Measurements from ENCODE around the gene PDCD2L. TPM values are rescaled to one million over a fixed set of nuclear protein-coding genes. Genes with fewer than 3 reads are reported as not detected.
A peak's percentile ranks its signal among the peaks of the same experiment; 100 is the strongest.
"Not testable (repeated sequence)": the region's sequence is repeated elsewhere in the genome, so short reads cannot be mapped to it uniquely, and the experiment has no call there.

PDCD2L gene
- total RNA-seq, 5 donors from 2014 or later (not counting 1 experiment from before 2014, with no cell fraction given) = 9.4 to 14.8 (median 14.2) TPM

DNA sequence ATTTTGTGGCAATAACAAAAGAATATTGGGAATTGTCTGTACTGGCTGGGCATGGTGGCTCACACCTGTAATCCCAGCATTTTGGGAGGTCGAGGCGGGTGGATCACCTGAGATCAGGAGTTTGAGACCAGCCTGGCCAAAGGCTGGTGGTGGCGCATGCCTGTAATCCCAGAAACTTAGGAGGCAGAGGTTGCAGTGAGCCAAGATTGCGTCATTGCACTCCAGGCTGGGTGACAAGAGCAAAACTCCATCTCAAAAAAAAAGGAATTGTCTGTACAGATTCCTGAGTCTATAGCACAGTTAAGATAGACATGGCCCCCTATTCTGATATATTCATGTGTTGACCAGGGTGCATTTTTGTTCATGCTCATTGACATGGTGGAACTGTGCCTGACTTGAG lies 60.6 kb downstream of the PDCD2L start:
- 92% methylated on average over 2 of the region's 4 CpGs for WGBS (ENCODE audit: insufficient coverage)
- POLR2A ChIA-PET; CTCF ChIA-PET; ATAC-seq (replicated peaks in 1 of 4); H3K27me3 Mint-ChIP-seq; H3K27ac Mint-ChIP-seq; H3K4me1 ChIP-seq (ENCODE audit: control insufficient read depth in 1 of 2, extremely low read depth in 1 of 2, insufficient read depth in 2 of 2, low read length in 2 of 2); H3K4me3 Mint-ChIP-seq; H3K27me3 ChIP-seq (replicated peaks in 1 of 2; ENCODE audit: control insufficient read depth in 2 of 2, extremely low read depth in 1 of 2, insufficient read depth in 2 of 2, low read length in 1 of 2); H3K9me3 ChIP-seq; H3K27ac ChIP-seq (ENCODE audit: low read length); H3K9me3 Mint-ChIP-seq; DNase-seq; H3K4me3 ChIP-seq (ENCODE audit: control insufficient read depth in 1 of 2, extremely low read depth in 1 of 2, low read length in 1 of 2): not testable (repeated sequence)
- peaks cover 7 to 93% of the 10 kb centered on the region in 2 donors for H3K36me3 ChIP-seq (ENCODE audit: control insufficient read depth in 2 of 2, extremely low read depth in 1 of 2, insufficient read depth in 1 of 2, low read length in 1 of 2)
- Mint-ChIP-seq H3K36me3 (peaks cover 66% of the 10 kb centered on the region), H3K4me1 (peaks cover 2 to 12% (median 2%) of the 10 kb centered on the region in 3 donors)

DNA sequence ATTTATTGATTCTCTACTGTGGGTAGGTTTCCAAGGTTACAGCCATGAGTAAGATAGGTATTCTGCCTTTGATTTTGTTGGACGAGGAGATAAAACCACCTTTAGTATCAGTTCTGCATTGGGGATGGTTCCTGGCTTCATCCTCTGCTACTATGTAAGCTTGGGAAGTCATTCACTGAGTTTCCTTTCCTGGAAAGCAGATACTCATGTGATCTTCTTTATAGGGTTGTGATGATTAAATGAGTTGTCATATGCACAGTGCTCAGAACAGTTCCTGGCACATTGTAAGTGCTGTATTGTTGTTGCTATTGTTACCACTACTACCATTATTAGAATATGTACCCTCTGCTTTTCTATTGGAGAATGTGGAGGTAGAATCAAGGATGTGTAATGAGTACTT lies 64.2 kb downstream of the PDCD2L start:
- POLR2A ChIA-PET = no interaction called here
- no peaks in the 10 kb centered on the region for H3K27me3 Mint-ChIP-seq
- Histone ChIP-seq H3K4me3 (ENCODE audit: control insufficient read depth in 1 of 2, extremely low read depth in 1 of 2, low read length in 1 of 2) (no peak overlapping the region), H3K4me1 (ENCODE audit: control insufficient read depth in 1 of 2, extremely low read depth in 1 of 2, insufficient read depth in 2 of 2, low read length in 2 of 2) (no peaks in the 10 kb centered on the region), H3K27me3 (replicated peaks in 1 of 2; ENCODE audit: control insufficient read depth in 2 of 2, extremely low read depth in 1 of 2, insufficient read depth in 2 of 2, low read length in 1 of 2) (no peaks in the 10 kb centered on the region), H3K36me3 (ENCODE audit: control insufficient read depth in 2 of 2, extremely low read depth in 1 of 2, insufficient read depth in 1 of 2, low read length in 1 of 2) (peaks cover 3 to 89% of the 10 kb centered on the region in 2 donors), H3K9me3 (no peaks in the 10 kb centered on the region), H3K27ac (ENCODE audit: low read length) (no peak overlapping the region)
- no peak overlapping the region for H3K4me3 Mint-ChIP-seq
- no peaks in the 10 kb centered on the region for H3K9me3 Mint-ChIP-seq
- 67% methylated on average over 1 of the region's 1 CpG for WGBS (ENCODE audit: insufficient coverage)
- peaks cover 0 to 5% (median 0%) of the 10 kb centered on the region in 3 donors for H3K4me1 Mint-ChIP-seq
- DNase-seq = no peak
- peaks cover 53% of the 10 kb centered on the region for H3K36me3 Mint-ChIP-seq
- no peak for ATAC-seq (replicated peaks in 1 of 4)
- no peak overlapping the region for H3K27ac Mint-ChIP-seq
- CTCF ChIA-PET = no interaction called here

DNA sequence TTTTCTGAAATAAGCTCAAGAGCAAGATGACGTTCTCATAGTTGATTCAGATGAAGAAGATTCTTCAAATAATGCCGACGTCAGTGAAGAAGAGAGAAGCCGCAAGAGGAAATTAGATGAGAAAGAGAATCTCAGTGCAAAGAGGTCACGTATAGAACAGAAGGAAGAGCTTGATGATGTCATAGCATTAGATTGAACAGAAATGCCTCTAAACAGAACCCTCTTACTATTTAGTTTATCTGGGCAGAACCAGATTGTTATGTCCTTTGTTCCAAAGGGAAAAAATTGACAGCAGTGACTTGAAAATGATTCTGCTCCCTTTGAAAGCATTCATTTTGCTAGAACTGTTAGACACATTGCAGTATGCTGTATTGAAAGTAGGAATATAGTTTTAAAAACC lies 64.8 kb downstream of the PDCD2L start:
- CTCF ChIA-PET = not testable (repeated sequence)

DNA sequence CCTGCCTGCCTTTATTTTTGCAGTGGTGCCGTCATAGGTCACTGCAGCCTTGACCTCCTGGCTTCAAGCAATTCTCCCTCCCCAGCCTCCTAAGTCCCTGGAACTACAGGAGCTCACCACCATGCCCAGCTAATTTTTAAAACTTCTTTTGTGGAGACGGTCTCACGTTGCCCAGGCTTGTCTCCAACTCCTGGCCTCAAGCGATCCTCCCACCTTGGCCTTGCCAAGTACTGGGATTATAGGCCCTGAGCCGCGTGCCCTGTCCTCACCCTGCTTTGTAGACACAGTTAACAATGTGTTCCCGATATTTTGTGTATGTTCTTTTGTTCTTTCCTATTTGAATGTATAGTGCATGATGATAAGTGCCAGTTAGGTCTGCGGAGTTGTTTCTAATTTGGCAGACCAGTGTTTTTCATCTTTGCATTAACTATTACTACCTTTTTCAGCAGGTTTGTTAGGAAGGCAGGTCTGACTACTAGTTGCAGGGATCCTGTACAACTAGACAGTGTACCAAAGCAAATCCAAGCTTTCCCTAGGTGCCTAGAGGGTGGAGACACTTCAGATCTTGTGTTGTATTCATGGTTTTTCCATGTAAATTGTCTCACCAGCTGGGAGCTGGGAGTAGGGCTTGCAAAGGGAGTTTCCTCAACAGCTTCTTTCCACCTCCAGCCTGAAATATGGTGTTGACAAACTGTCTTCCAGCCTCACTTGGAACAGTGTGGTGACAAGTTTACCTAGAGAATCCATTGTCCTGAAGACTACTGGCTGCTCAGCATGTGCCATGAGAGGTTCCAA lies 67.9 kb downstream of the PDCD2L start:
- H3K4me3 ChIP-seq (ENCODE audit: control insufficient read depth in 1 of 2, extremely low read depth in 1 of 2, low read length in 1 of 2) = no peak overlapping the region
- ChIA-PET CTCF (no interaction called here), POLR2A (interaction anchor here in 1 of 2 donors (0.6 kb wide), 1 partner anchor 51 kb away, joined by 3 read pairs; no protein-coding TSS in a partner anchor)
- 97% methylated on average over 6 of the region's 8 CpGs for WGBS (ENCODE audit: insufficient coverage)
- no peak for ATAC-seq (replicated peaks in 1 of 4)
- Mint-ChIP-seq H3K4me3 (no peak overlapping the region), H3K27ac (peak overlapping the region in 1 of 2 donors; percentile 12), H3K36me3 (peaks cover 38% of the 10 kb centered on the region), H3K27me3 (peaks cover 0 to 2% of the 10 kb centered on the region in 2 donors), H3K4me1 (peaks cover 5 to 6% (median 5%) of the 10 kb centered on the region in 3 donors), H3K9me3 (no peaks in the 10 kb centered on the region)
- no peaks in the 10 kb centered on the region for H3K9me3 ChIP-seq
- H3K27me3 ChIP-seq (replicated peaks in 1 of 2; ENCODE audit: control insufficient read depth in 2 of 2, extremely low read depth in 1 of 2, insufficient read depth in 2 of 2, low read length in 1 of 2) = no peaks in the 10 kb centered on the region
- no peak for DNase-seq
- no peak overlapping the region for H3K27ac ChIP-seq (ENCODE audit: low read length)
- no peaks in the 10 kb centered on the region for H3K4me1 ChIP-seq (ENCODE audit: control insufficient read depth in 1 of 2, extremely low read depth in 1 of 2, insufficient read depth in 2 of 2, low read length in 2 of 2)
- peaks cover 0 to 54% of the 10 kb centered on the region in 2 donors for H3K36me3 ChIP-seq (ENCODE audit: control insufficient read depth in 2 of 2, extremely low read depth in 1 of 2, insufficient read depth in 1 of 2, low read length in 1 of 2)

More for the DNA sequence above, 64.8 kb downstream of the PDCD2L start:
- POLR2A ChIA-PET = interaction anchor here in 1 of 2 donors (0.6 kb wide), 1 partner anchor 212 kb away, joined by 11 read pairs; no protein-coding TSS in a partner anchor
- H3K4me3 ChIP-seq (ENCODE audit: control insufficient read depth in 1 of 2, extremely low read depth in 1 of 2, low read length in 1 of 2); H3K4me1 Mint-ChIP-seq; H3K27ac Mint-ChIP-seq; DNase-seq; H3K27me3 ChIP-seq (replicated peaks in 1 of 2; ENCODE audit: control insufficient read depth in 2 of 2, extremely low read depth in 1 of 2, insufficient read depth in 2 of 2, low read length in 1 of 2); H3K27me3 Mint-ChIP-seq; H3K9me3 ChIP-seq; ATAC-seq (replicated peaks in 1 of 4); H3K4me1 ChIP-seq (ENCODE audit: control insufficient read depth in 1 of 2, extremely low read depth in 1 of 2, insufficient read depth in 2 of 2, low read length in 2 of 2); H3K4me3 Mint-ChIP-seq; H3K9me3 Mint-ChIP-seq; H3K27ac ChIP-seq (ENCODE audit: low read length): not testable (repeated sequence)
- peaks cover 3 to 84% of the 10 kb centered on the region in 2 donors for H3K36me3 ChIP-seq (ENCODE audit: control insufficient read depth in 2 of 2, extremely low read depth in 1 of 2, insufficient read depth in 1 of 2, low read length in 1 of 2)
- H3K36me3 Mint-ChIP-seq = peaks cover 51% of the 10 kb centered on the region
- WGBS (ENCODE audit: insufficient coverage) = no CpG with 5 or more reads among the region's 5 CpGs

DNA sequence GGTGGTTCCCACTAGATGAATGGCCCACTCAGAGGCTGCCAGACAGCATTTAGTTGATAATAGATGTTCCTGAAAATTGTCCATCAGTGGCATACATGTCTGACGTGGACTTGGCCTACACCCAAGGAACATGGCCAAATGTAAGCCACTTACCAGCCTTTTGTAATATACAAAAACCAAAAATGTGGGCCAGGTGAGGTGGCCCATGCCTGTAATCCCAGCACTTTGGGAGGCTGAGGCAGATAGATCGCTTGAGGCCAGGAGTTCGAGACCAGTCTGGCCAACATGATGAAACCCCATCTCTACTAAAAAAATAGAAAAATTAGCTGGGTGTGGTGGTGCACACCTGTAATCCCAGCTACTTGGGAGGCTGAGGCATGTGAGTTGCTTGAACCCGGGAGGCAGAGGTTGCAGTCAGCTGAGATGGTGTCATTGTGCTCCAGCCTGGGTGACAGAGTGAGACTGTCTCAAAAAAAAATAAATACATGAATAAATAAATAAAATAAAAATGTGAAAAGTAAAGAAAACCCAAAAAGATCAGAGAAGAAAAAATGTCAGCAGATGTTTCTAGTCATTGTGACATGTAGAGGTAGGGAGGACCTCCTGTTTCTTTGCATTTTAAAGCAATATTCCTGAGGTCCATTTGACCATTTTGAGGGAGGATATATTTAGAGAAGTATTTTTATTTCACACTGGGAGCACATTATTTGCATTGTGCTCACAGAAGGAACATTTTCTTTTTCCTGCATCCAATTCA lies 70.2 kb downstream of the PDCD2L start:
- ATAC-seq (replicated peaks in 1 of 4) = no peak
- no peak for DNase-seq
- no peak overlapping the region for H3K4me3 ChIP-seq (ENCODE audit: control insufficient read depth in 1 of 2, extremely low read depth in 1 of 2, low read length in 1 of 2)
- no peaks in the 10 kb centered on the region for H3K9me3 ChIP-seq
- ChIA-PET CTCF (no interaction called here), POLR2A (no interaction called here)
- no peaks in the 10 kb centered on the region for H3K4me1 ChIP-seq (ENCODE audit: control insufficient read depth in 1 of 2, extremely low read depth in 1 of 2, insufficient read depth in 2 of 2, low read length in 2 of 2)
- H3K36me3 ChIP-seq (ENCODE audit: control insufficient read depth in 2 of 2, extremely low read depth in 1 of 2, insufficient read depth in 1 of 2, low read length in 1 of 2) = peaks cover 0 to 34% of the 10 kb centered on the region in 2 donors
- H3K36me3 Mint-ChIP-seq = peaks cover 25% of the 10 kb centered on the region
- WGBS (ENCODE audit: insufficient coverage) = 40% methylated on average over 1 of the region's 4 CpGs
- H3K27me3 Mint-ChIP-seq = peaks cover 6 to 10% of the 10 kb centered on the region in 2 donors
- no peak overlapping the region for H3K4me3 Mint-ChIP-seq
- H3K27me3 ChIP-seq (replicated peaks in 1 of 2; ENCODE audit: control insufficient read depth in 2 of 2, extremely low read depth in 1 of 2, insufficient read depth in 2 of 2, low read length in 1 of 2) = peaks cover 5 to 6% of the 10 kb centered on the region in 2 experiments
- no peak overlapping the region for H3K27ac ChIP-seq (ENCODE audit: low read length)
- H3K4me1 Mint-ChIP-seq = peaks cover 5 to 6% (median 5%) of the 10 kb centered on the region in 3 donors
- no peak overlapping the region for H3K27ac Mint-ChIP-seq
- H3K9me3 Mint-ChIP-seq = no peaks in the 10 kb centered on the region

DNA sequence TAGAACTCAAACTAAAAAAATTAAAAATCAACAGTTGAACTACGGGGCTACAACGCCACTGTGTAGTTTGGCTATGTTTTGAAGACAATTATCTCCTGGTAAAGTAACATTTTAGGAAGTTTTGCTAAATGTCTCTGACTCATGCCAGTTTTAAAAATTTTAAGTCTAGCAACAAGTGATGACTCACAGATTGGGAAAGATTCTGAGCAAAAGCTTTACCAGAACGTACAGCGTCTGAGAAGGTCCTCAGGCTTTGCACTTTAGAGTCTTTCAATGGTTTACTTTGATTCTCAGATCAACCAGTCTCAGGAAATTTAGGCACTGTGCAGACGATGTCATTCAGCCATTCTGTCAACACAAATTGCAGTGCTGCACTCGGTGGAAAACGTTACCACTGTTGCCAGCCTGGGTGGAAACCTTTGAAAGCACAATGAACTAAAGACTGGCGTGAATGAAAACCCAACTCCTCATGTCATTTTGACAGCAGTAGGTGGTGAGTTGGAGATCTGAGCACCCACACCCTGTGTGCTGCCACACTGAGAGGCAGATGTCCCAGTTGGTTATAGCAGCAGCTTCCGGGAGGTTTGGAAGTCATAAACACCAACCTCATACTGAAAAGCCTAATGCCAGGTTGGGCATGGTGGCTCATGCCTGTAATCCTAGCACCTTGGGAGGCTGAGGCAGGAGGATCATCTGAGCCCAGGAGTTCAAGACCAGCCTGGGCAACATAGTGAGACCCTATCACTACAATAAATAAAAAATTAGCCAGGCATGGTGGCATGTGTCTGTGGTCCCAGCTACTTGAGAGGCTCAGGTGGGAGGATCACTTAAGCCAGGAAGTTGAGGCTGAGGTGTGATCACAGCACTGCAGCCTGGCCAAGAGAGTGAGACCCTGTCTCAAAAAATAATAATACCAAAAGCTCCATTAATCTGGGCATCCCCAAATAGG lies 71.1 kb downstream of the PDCD2L start:
- H3K9me3 Mint-ChIP-seq = no peaks in the 10 kb centered on the region
- H3K4me3 ChIP-seq (ENCODE audit: control insufficient read depth in 1 of 2, extremely low read depth in 1 of 2, low read length in 1 of 2) = no peak overlapping the region
- CTCF ChIA-PET = no interaction called here
- no peak overlapping the region for H3K27ac Mint-ChIP-seq
- peaks cover 6 to 16% of the 10 kb centered on the region in 2 donors for H3K27me3 Mint-ChIP-seq
- peaks cover 8 to 11% of the 10 kb centered on the region in 2 experiments for H3K27me3 ChIP-seq (replicated peaks in 1 of 2; ENCODE audit: control insufficient read depth in 2 of 2, extremely low read depth in 1 of 2, insufficient read depth in 2 of 2, low read length in 1 of 2)
- no peaks in the 10 kb centered on the region for H3K4me1 ChIP-seq (ENCODE audit: control insufficient read depth in 1 of 2, extremely low read depth in 1 of 2, insufficient read depth in 2 of 2, low read length in 2 of 2)
- WGBS (ENCODE audit: insufficient coverage) = 22% methylated on average over 4 of the region's 9 CpGs
- H3K36me3 ChIP-seq (ENCODE audit: control insufficient read depth in 2 of 2, extremely low read depth in 1 of 2, insufficient read depth in 1 of 2, low read length in 1 of 2) = peaks cover 0 to 28% of the 10 kb centered on the region in 2 donors
- H3K4me1 Mint-ChIP-seq = peaks cover 5 to 6% (median 5%) of the 10 kb centered on the region in 3 donors
- H3K36me3 Mint-ChIP-seq = peaks cover 23% of the 10 kb centered on the region
- POLR2A ChIA-PET = no interaction called here
- ATAC-seq (replicated peaks in 1 of 4) (peak in 2 of 4 experiments; percentile 17 to 36), DNase-seq (no peak)
- no peaks in the 10 kb centered on the region for H3K9me3 ChIP-seq
- H3K4me3 Mint-ChIP-seq = no peak overlapping the region
- H3K27ac ChIP-seq (ENCODE audit: low read length) = no peak overlapping the region

All from T-cell (primary cell).